ENCODE results near the gene MLLT11. TPM values are rescaled to one million over a fixed set of nuclear protein-coding genes. Genes with fewer than 3 reads are reported as not detected.

The MLLT11 gene
- total and polyA plus RNA-seq, 4 donors, result 0.17 to 0.64 (median 0.27) TPM

GRCh38 chr1:151108331-151108730 lies 48.1 kb downstream of the MLLT11 start:
- no peak for DNase-seq (ENCODE audit: low spot score)
- WGBS, result 91% methylated on average over 5 of the region's 5 CpGs
- H3K27me3 ChIP-seq (ENCODE audit: control insufficient read depth in 4 of 4, insufficient read depth in 4 of 4, low read length in 3 of 4), result no peaks in the 10 kb centered on the region
- H3K27ac ChIP-seq (ENCODE audit: low read depth in 1 of 2, low read length in 2 of 2), result no peak overlapping the region
- no peak overlapping the region for H3K9ac ChIP-seq (ENCODE audit: low read depth in 1 of 2, low read length in 2 of 2)
- peaks cover 2 to 13% (median 8%) of the 10 kb centered on the region in 4 donors for H3K36me3 ChIP-seq (ENCODE audit: control insufficient read depth in 4 of 4, insufficient read depth in 3 of 4, low read depth in 1 of 4, low read length in 3 of 4)
- no peak for TF ChIP-seq NR2F2 (IDR thresholded peaks at IDR 0.05)
- no peak for TF ChIP-seq SP1 (IDR thresholded peaks at IDR 0.05)
- no peak for TF ChIP-seq RAD21 (IDR thresholded peaks at IDR 0.05)
- no peak for TF ChIP-seq RXRA (IDR thresholded peaks at IDR 0.05)
- no peak for TF ChIP-seq HNF4G (IDR thresholded peaks at IDR 0.05)
- TF ChIP-seq EGR1 (IDR thresholded peaks at IDR 0.05; ENCODE audit: low read depth in 2 of 2), result no peak
- no peak for TF ChIP-seq MAX (IDR thresholded peaks at IDR 0.05)
- TF ChIP-seq HNF4A (conservative IDR thresholded peaks at IDR 0.05), result no peak
- TF ChIP-seq TAF1 (conservative IDR thresholded peaks at IDR 0.05), result no peak
- TF ChIP-seq JUND (IDR thresholded peaks at IDR 0.05), result no peak
- TF ChIP-seq ATF3 (IDR thresholded peaks at IDR 0.05), result no peak
- no peak for TF ChIP-seq FOXA1 (IDR thresholded peaks at IDR 0.05)
- no peak for TF ChIP-seq YY1 (IDR thresholded peaks at IDR 0.05)
- TF ChIP-seq REST (IDR thresholded peaks at IDR 0.05), result no peak
- no peaks in the 10 kb centered on the region for H3K9me3 ChIP-seq (ENCODE audit: control insufficient read depth in 4 of 4, low read length in 3 of 4)
- H3K4me1 ChIP-seq (ENCODE audit: control insufficient read depth in 4 of 4, insufficient read depth in 4 of 4, low read length in 3 of 4), result no peaks in the 10 kb centered on the region
- no peak overlapping the region for H3K4me3 ChIP-seq (ENCODE audit: low read depth in 1 of 3, low read length in 3 of 3)

- Histone ChIP-seq H3K4me1 (ENCODE audit: control insufficient read depth in 4 of 4, insufficient read depth in 4 of 4, low read length in 3 of 4) (no peaks in the 10 kb centered on the region), H3K4me3 (ENCODE audit: low read depth in 1 of 3, low read length in 3 of 3) (no peak overlapping the region), H3K27ac (ENCODE audit: low read depth in 1 of 2, low read length in 2 of 2) (no peak overlapping the region), H3K9me3 (ENCODE audit: control insufficient read depth in 4 of 4, low read length in 3 of 4) (no peaks in the 10 kb centered on the region), H3K9ac (ENCODE audit: low read depth in 1 of 2, low read length in 2 of 2) (no peak overlapping the region), H3K36me3 (ENCODE audit: control insufficient read depth in 4 of 4, insufficient read depth in 3 of 4, low read depth in 1 of 4, low read length in 3 of 4) (peaks cover 3 to 10% (median 7%) of the 10 kb centered on the region in 4 donors), H3K27me3 (ENCODE audit: control insufficient read depth in 4 of 4, insufficient read depth in 4 of 4, low read length in 3 of 4) (no peaks in the 10 kb centered on the region)
- no peak for DNase-seq (ENCODE audit: low spot score)
- TF ChIP-seq EGR1 (IDR thresholded peaks at IDR 0.05; ENCODE audit: low read depth in 2 of 2), result no peak
- no peak for TF ChIP-seq ATF3 (IDR thresholded peaks at IDR 0.05)
- no peak for TF ChIP-seq FOXA1 (IDR thresholded peaks at IDR 0.05)
- no peak for TF ChIP-seq RXRA (IDR thresholded peaks at IDR 0.05)
- no peak for TF ChIP-seq GABPA (IDR thresholded peaks at IDR 0.05 in 1 of 2, conservative IDR thresholded peaks at IDR 0.05 in 1 of 2)
- WGBS, result 96% methylated on average over 5 of the region's 5 CpGs
Measured at GRCh38 chr1:151113877-151114276, 53.7 kb downstream of the MLLT11 start.

Small RNA genes within 50 kb of the gene (small RNA-seq; reads per million reads assigned to genes)
- not detected for gene RNU6-884P

Other genes starting within 250 kb of the MLLT11 start
- 10 to 100 TPM; 23.2 to 45.9 TPM for gene ARNT, start 183.8 kb upstream of the MLLT11 start, total RNA-seq
- gene ARNT, start 183.8 kb upstream of the MLLT11 start, polyA plus RNA-seq, result 10 to 100 TPM; 11.2 to 13.9 TPM
- not detected for gene CTXND2, start 173.3 kb upstream of the MLLT11 start, total RNA-seq
- not detected for gene CTXND2, start 173.3 kb upstream of the MLLT11 start, polyA plus RNA-seq
- gene SETDB1, start 134.0 kb upstream of the MLLT11 start, total RNA-seq, result 10 to 100 TPM; 20.8 to 23.7 TPM
- 1 to 10 TPM; 5.4 to 7.3 TPM for gene SETDB1, start 134.0 kb upstream of the MLLT11 start, polyA plus RNA-seq
- gene CERS2, start 85.6 kb upstream of the MLLT11 start, total RNA-seq, result 100 to 1,000 TPM; 212 to 346 TPM
- gene CERS2, start 85.6 kb upstream of the MLLT11 start, polyA plus RNA-seq, result 100 to 1,000 TPM; 215 to 340 TPM
- 10 to 100 TPM; 15.8 to 18.2 TPM for gene ANXA9, start 78.1 kb upstream of the MLLT11 start, total RNA-seq
- 10 to 100 TPM in 1 of 2 donors, 1 to 10 TPM in 1; 7.5 to 24.0 TPM for gene ANXA9, start 78.1 kb upstream of the MLLT11 start, polyA plus RNA-seq
- 10 to 100 TPM in 1 of 2 donors, 1 to 10 TPM in 1; 9.8 to 21.3 TPM for gene MINDY1, start 53.5 kb upstream of the MLLT11 start, total RNA-seq
- gene MINDY1, start 53.5 kb upstream of the MLLT11 start, polyA plus RNA-seq, result 1 to 10 TPM; 7.3 to 8.3 TPM
- 1 to 10 TPM; 6.1 to 9.0 TPM for gene PRUNE1, start 51.9 kb upstream of the MLLT11 start, total RNA-seq
- gene PRUNE1, start 51.9 kb upstream of the MLLT11 start, polyA plus RNA-seq, result 10 to 100 TPM in 1 of 2 donors, 1 to 10 TPM in 1; 9.9 to 10.6 TPM
- under 1 TPM; 0.09 to 0.84 TPM for gene BNIPL, start 23.8 kb upstream of the MLLT11 start, total RNA-seq
- under 1 TPM; 0.13 to 0.15 TPM for gene BNIPL, start 23.8 kb upstream of the MLLT11 start, polyA plus RNA-seq
- 1 to 10 TPM; 1.5 to 2.2 TPM for gene C1orf56, start 12.6 kb upstream of the MLLT11 start, total RNA-seq
- 10 to 100 TPM in 1 of 2 donors, 1 to 10 TPM in 1; 4.3 to 11.2 TPM for gene C1orf56, start 12.6 kb upstream of the MLLT11 start, polyA plus RNA-seq
- gene CDC42SE1, start 775 bp upstream of the MLLT11 start, total RNA-seq, result 10 to 100 TPM; 16.7 to 28.1 TPM
- 10 to 100 TPM in 1 of 2 donors, 1 to 10 TPM in 1; 9.5 to 16.7 TPM for gene CDC42SE1, start 775 bp upstream of the MLLT11 start, polyA plus RNA-seq
- gene GABPB2, start 10.4 kb downstream of the MLLT11 start, total RNA-seq, result 10 to 100 TPM in 1 of 2 donors, 1 to 10 TPM in 1; 7.3 to 13.3 TPM
- 1 to 10 TPM in 1 of 2 donors, under 1 TPM in 1; 0.94 to 1.6 TPM for gene GABPB2, start 10.4 kb downstream of the MLLT11 start, polyA plus RNA-seq
- gene SEMA6C, start 86.2 kb downstream of the MLLT11 start, total RNA-seq, result 1 to 10 TPM; 1.4 to 1.5 TPM
- 1 to 10 TPM; 1.4 TPM for gene SEMA6C, start 86.2 kb downstream of the MLLT11 start, polyA plus RNA-seq
- 1 to 10 TPM; 4.4 to 8.7 TPM for gene TNFAIP8L2, start 96.3 kb downstream of the MLLT11 start, total RNA-seq
- gene TNFAIP8L2, start 96.3 kb downstream of the MLLT11 start, polyA plus RNA-seq, result 1 to 10 TPM; 2.9 to 3.8 TPM
- gene LYSMD1, start 105.5 kb downstream of the MLLT11 start, total RNA-seq, result 1 to 10 TPM; 2.8 to 4.4 TPM
- gene LYSMD1, start 105.5 kb downstream of the MLLT11 start, polyA plus RNA-seq, result 1 to 10 TPM; 3.5 to 5.3 TPM
- 10 to 100 TPM in 1 of 2 donors, 1 to 10 TPM in 1; 4.8 to 11.3 TPM for gene SCNM1, start 105.7 kb downstream of the MLLT11 start, total RNA-seq
- 10 to 100 TPM in 1 of 2 donors, 1 to 10 TPM in 1; 9.7 to 14.3 TPM for gene SCNM1, start 105.7 kb downstream of the MLLT11 start, polyA plus RNA-seq
- not detected for gene TMOD4, start 115.6 kb downstream of the MLLT11 start, total RNA-seq
- gene TMOD4, start 115.6 kb downstream of the MLLT11 start, polyA plus RNA-seq, result not detected
- gene VPS72, start 129.8 kb downstream of the MLLT11 start, total RNA-seq, result 10 to 100 TPM; 11.3 to 16.0 TPM
- gene VPS72, start 129.8 kb downstream of the MLLT11 start, polyA plus RNA-seq, result 10 to 100 TPM; 10.7 to 12.6 TPM
- 10 to 100 TPM; 16.7 to 32.0 TPM for gene PIP5K1A, start 138.2 kb downstream of the MLLT11 start, total RNA-seq
- 10 to 100 TPM in 1 of 2 donors, 1 to 10 TPM in 1; 4.0 to 10.4 TPM for gene PIP5K1A, start 138.2 kb downstream of the MLLT11 start, polyA plus RNA-seq
- gene PSMD4, start 194.3 kb downstream of the MLLT11 start, total RNA-seq, result 10 to 100 TPM; 77.7 to 86.3 TPM
- gene PSMD4, start 194.3 kb downstream of the MLLT11 start, polyA plus RNA-seq, result 100 to 1,000 TPM in 1 of 2 donors, 10 to 100 TPM in 1; 87.7 to 108 TPM
- 1 to 10 TPM; 9.3 to 9.7 TPM for gene ZNF687, start 221.9 kb downstream of the MLLT11 start, total RNA-seq
- gene ZNF687, start 221.9 kb downstream of the MLLT11 start, polyA plus RNA-seq, result 1 to 10 TPM; 2.7 to 6.4 TPM